ENCODE data around the gene ADCY3.
A peak's percentile ranks its signal among the peaks of the same experiment; 100 is the strongest.

Gene ADCY3

GRCh38 chr2:24827321-24828237 is 92.5 kb downstream of the ADCY3 start:
- DNase-seq, result peak; percentile 78

- DNase-seq, result no peak
Measured at GRCh38 chr2:24826773-24827145, 93.3 kb downstream of the ADCY3 start.

GRCh38 chr2:24825883-24826772 is 93.9 kb downstream of the ADCY3 start:
- DNase-seq, result peak; percentile 54

GRCh38 chr2:24824966-24825882 is 94.8 kb downstream of the ADCY3 start:
- peak; percentile 38 for DNase-seq

- no peak for DNase-seq
Measured at GRCh38 chr2:24824071-24824588, 95.9 kb downstream of the ADCY3 start.

GRCh38 chr2:24822049-24822706 is 97.9 kb downstream of the ADCY3 start:
- no peak for DNase-seq

GRCh38 chr2:24821433-24821891 is 98.6 kb downstream of the ADCY3 start:
- DNase-seq, result no peak

GRCh38 chr2:24820598-24821432 is 99.2 kb downstream of the ADCY3 start:
- no peak for DNase-seq

GRCh38 chr2:24820175-24820513 is 99.9 kb downstream of the ADCY3 start:
- DNase-seq, result no peak

GRCh38 chr2:24819442-24820174 is 100.4 kb downstream of the ADCY3 start:
- no peak for DNase-seq

GRCh38 chr2:24818721-24819167 is 101.3 kb downstream of the ADCY3 start:
- DNase-seq, result peak; percentile 23

- DNase-seq, result no peak
Measured at GRCh38 chr2:24816884-24817283, 103.2 kb downstream of the ADCY3 start.

GRCh38 chr2:24816404-24816803 is 103.6 kb downstream of the ADCY3 start:
- DNase-seq, result no peak

- DNase-seq, result no peak
Measured at GRCh38 chr2:24815171-24815570, 104.9 kb downstream of the ADCY3 start.

- no peak for DNase-seq
Measured at GRCh38 chr2:24814516-24814915, 105.5 kb downstream of the ADCY3 start.

- no peak for DNase-seq
Measured at GRCh38 chr2:24813691-24814137, 106.3 kb downstream of the ADCY3 start.

GRCh38 chr2:24809316-24810007 is 110.6 kb downstream of the ADCY3 start:
- no peak for DNase-seq

GRCh38 chr2:24806661-24807036 is 113.4 kb downstream of the ADCY3 start:
- no peak for DNase-seq
